Esophagus squamous epithelium (tissue), 5 donors: ENCODE results near the gene SPTLC3. TPM values are rescaled to one million over a fixed set of nuclear protein-coding genes. Genes with fewer than 3 reads are reported as not detected.

Experiments used
- DNase-seq: peaks from one replicate; lab custom pipeline; 2025; lab: John Stamatoyannopoulos, UW
- H3K27ac ChIP-seq, 4 donors: fragments of 200-600 bp; sonication (generic); one replicate each; pipeline ENCODE4 v1.5.1; 2016 to 2019; ENCODE audit warnings: mild to moderate bottlenecking in 1 of 4
- H3K27me3 ChIP-seq, 4 donors: fragments of 200-600 bp; sonication (generic); 1 replicate in 3 of 4; 2 replicates in 1 of 4; pipeline versions ENCODE4 v1.5.1 to v1.6.0; 2017 to 2021; ENCODE audit warnings: antibody characterized with exemption in 1 of 4
- H3K36me3 ChIP-seq, 3 donors: fragments of 200-600 bp; sonication (generic); one replicate each; pipeline ENCODE4 v1.5.1; 2016 to 2019
- H3K4me1 ChIP-seq, 3 donors: fragments of 200-600 bp; sonication (generic); one replicate each; pipeline ENCODE4 v1.5.1; 2017 to 2019
- H3K4me3 ChIP-seq, 4 donors: fragments of 200-600 bp; sonication (generic); 1 replicate in 3 of 4; 2 replicates in 1 of 4; pipeline ENCODE4 v1.5.1; 2016 to 2019; ENCODE audit warnings: mild to moderate bottlenecking in 2 of 4, moderate library complexity in 1 of 4
- H3K9me3 ChIP-seq, 3 donors: fragments of 200-600 bp; sonication (generic); one replicate each; pipeline ENCODE4 v1.5.1; 2016 to 2019
- POLR2A ChIP-seq, 4 donors: fragments of 450-650 bp; IDR thresholded peaks; one replicate each; pipeline ENCODE4 v1.6.1; 2017; ENCODE audit warnings: antibody characterized with exemption in 4 of 4, mild to moderate bottlenecking in 4 of 4, moderate library complexity in 3 of 4
- WGBS, 2 donors: methylation state at CpG; one replicate each; pipeline ENCODE4 v1.1.5; 2018; 5-methylcytosine and 5-hydroxymethylcytosine counted together
- intact Hi-C: fragments of 100-400 bp; cut with DNase I; formaldehyde crosslinking; loops from one replicate; pipeline ENCODE4 v1.15.0; 2022
- total RNA-seq, 4 donors: library from RNA; depleted of rRNA; stranded (reverse); fragments of >200 nt; gene quantifications; one replicate each; pipeline ENCODE4 v1.1.0, GENCODE V29; 2016
- TF ChIP-seq, protein P1 (sequence below), 6 experiments: fragments of 450-650 bp in 4 of 6; fragments of 200-600 bp in 2 of 6; sonication (generic) in 2 of 6; IDR thresholded peaks; one replicate each; pipeline ENCODE4 v1.5.1; 2016 to 2019; ENCODE audit warnings: antibody characterized with exemption in 6 of 6, mild to moderate bottlenecking in 4 of 6, moderate library complexity in 4 of 6
- donor health status: DM: yes; HTN: yes; CAD: no.

Gene SPTLC3
- total RNA-seq, 4 donors from 2014 or later, result 6.9 to 9.1 (median 7.3) TPM

DNA sequence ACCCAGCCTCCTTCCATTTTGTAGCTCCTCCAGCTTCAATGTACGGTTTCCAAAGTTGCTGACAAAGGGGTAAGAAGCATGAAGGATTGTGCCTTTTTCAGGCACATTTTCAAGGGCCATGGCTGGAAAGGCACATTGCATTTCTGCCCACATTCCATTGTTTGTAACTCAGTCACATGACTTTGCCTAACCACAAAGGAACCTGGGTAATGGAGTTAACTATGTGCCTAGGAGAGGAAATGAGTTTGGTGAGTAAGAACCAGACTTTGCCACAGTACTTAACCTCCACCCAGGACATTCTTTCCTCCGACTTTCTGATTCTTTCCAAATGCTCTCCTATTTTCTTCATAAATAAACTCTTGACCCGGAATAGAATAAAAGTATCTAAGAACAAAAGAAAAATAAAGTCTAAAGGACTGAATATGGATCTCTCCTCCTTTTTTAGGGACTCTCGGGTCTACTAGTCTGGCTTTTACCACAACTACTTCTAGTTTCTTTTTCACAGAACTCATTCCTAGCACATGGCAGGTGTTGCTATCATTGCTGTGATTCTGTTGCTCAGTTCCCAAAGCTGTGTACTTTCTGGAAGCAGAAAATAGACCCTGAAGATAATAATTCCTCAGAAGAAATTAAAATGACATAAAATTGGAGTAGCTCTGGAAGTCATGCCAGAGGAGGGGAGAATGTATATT lies 130.8 kb downstream of the SPTLC3 start:
- no peak overlapping the region for H3K27ac ChIP-seq
- no peaks in the 10 kb centered on the region for H3K9me3 ChIP-seq
- H3K36me3 ChIP-seq, result no peaks in the 10 kb centered on the region
- whole genome bisulfite sequencing, 2 donors, result 61 to 81% methylated on average over 4 of the region's 4 CpGs
- no peaks in the 10 kb centered on the region for H3K27me3 ChIP-seq
- H3K4me3 ChIP-seq, result no peak overlapping the region
- TF ChIP-seq, protein P1, sequence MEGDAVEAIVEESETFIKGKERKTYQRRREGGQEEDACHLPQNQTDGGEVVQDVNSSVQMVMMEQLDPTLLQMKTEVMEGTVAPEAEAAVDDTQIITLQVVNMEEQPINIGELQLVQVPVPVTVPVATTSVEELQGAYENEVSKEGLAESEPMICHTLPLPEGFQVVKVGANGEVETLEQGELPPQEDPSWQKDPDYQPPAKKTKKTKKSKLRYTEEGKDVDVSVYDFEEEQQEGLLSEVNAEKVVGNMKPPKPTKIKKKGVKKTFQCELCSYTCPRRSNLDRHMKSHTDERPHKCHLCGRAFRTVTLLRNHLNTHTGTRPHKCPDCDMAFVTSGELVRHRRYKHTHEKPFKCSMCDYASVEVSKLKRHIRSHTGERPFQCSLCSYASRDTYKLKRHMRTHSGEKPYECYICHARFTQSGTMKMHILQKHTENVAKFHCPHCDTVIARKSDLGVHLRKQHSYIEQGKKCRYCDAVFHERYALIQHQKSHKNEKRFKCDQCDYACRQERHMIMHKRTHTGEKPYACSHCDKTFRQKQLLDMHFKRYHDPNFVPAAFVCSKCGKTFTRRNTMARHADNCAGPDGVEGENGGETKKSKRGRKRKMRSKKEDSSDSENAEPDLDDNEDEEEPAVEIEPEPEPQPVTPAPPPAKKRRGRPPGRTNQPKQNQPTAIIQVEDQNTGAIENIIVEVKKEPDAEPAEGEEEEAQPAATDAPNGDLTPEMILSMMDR (IDR thresholded peaks at IDR 0.05), result no peak
- no peak for TF ChIP-seq POLR2A (IDR thresholded peaks at IDR 0.05)
- intact Hi-C loops, result no loop called here
- H3K4me1 ChIP-seq, result no peaks in the 10 kb centered on the region
- no peak for DNase-seq

DNA sequence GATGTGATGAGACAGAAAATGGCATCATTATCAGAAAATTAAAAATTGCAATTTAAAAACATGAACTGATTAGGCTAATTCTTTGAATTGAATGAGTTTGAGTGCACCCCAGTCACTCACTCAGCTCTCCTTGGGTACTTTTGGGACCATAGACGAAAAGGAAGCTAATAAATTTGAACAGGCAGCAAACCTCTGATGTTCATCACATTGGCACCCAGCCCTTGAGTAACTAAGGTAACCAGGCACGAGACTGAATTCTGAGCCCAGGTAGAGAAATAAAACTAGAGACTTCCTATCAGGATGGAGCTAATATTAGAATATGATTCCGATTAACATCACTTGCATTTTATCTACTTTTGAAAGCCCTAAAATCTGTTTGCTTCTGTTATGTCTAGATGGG lies 131.4 kb downstream of the SPTLC3 start:
- H3K27me3 ChIP-seq, result no peaks in the 10 kb centered on the region
- no peaks in the 10 kb centered on the region for H3K4me1 ChIP-seq
- 73 to 86% methylated on average over 3 of the region's 3 CpGs for WGBS, 2 donors
- H3K9me3 ChIP-seq, result no peaks in the 10 kb centered on the region
- no peak for DNase-seq
- H3K27ac ChIP-seq, result no peak overlapping the region
- intact Hi-C loops, result no loop called here
- H3K4me3 ChIP-seq, result no peak overlapping the region
- TF ChIP-seq POLR2A (IDR thresholded peaks at IDR 0.05), result no peak
- TF ChIP-seq, protein P1 (IDR thresholded peaks at IDR 0.05), result no peak
- H3K36me3 ChIP-seq, result no peaks in the 10 kb centered on the region

DNA sequence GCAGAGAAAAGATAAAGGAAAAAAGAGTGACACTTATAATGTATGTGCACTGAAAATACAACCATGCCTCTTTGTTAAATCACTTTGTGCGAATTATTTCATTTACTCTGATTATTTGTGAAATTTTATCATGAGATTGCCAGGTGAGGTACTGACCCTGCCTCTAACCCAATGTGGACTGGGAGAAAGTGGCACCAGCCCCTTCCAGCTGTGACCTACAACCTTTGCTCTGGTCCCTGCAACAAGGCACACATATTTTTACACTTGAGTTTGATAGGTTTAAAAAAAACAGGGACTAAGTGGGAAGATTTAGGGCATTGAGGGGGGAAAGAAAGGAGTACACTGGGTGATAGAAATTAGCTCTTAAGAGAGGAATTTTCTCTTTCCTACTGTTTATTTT lies 132.0 kb downstream of the SPTLC3 start:
- TF ChIP-seq, protein P1 (IDR thresholded peaks at IDR 0.05), result no peak
- TF ChIP-seq POLR2A (IDR thresholded peaks at IDR 0.05), result no peak
- no peak overlapping the region for H3K27ac ChIP-seq
- no peak for DNase-seq
- no peak overlapping the region for H3K4me3 ChIP-seq
- H3K9me3 ChIP-seq, result no peaks in the 10 kb centered on the region
- intact Hi-C loops, result no loop called here
- H3K4me1 ChIP-seq, result no peaks in the 10 kb centered on the region
- 83 to 90% methylated on average over 1 of the region's 1 CpG for WGBS, 2 donors
- H3K27me3 ChIP-seq, result no peaks in the 10 kb centered on the region
- H3K36me3 ChIP-seq, result no peaks in the 10 kb centered on the region

DNA sequence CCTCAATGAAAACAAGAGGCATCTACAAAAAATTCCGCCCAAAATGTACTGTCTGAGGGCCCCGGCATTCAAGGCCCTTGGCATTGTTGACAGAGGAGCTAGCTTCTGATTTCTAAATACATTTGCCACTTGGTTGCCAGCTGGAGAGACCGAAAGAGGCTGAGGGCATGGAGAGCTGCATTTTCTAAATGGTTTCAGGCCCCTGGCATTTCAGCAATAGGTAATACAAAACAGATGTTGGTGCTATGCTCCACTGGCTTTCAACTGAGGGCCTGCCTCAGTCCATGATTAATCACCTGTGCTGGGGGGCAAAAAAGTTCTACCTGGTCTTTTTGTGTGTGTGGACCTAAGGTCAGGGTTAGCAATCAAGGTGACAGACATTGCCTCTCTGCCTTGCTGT lies 132.8 kb downstream of the SPTLC3 start:
- no peaks in the 10 kb centered on the region for H3K9me3 ChIP-seq
- no peak overlapping the region for H3K27ac ChIP-seq
- 42 to 59% methylated on average over 3 of the region's 3 CpGs for WGBS, 2 donors
- no peaks in the 10 kb centered on the region for H3K27me3 ChIP-seq
- TF ChIP-seq, protein P1 (IDR thresholded peaks at IDR 0.05), result no peak
- no peak for TF ChIP-seq POLR2A (IDR thresholded peaks at IDR 0.05)
- no peaks in the 10 kb centered on the region for H3K36me3 ChIP-seq
- DNase-seq, result no peak
- no peak overlapping the region for H3K4me3 ChIP-seq
- H3K4me1 ChIP-seq, result peaks cover 0 to under 1% (median 0%) of the 10 kb centered on the region in 3 donors
- intact Hi-C loops, result no loop called here

DNA sequence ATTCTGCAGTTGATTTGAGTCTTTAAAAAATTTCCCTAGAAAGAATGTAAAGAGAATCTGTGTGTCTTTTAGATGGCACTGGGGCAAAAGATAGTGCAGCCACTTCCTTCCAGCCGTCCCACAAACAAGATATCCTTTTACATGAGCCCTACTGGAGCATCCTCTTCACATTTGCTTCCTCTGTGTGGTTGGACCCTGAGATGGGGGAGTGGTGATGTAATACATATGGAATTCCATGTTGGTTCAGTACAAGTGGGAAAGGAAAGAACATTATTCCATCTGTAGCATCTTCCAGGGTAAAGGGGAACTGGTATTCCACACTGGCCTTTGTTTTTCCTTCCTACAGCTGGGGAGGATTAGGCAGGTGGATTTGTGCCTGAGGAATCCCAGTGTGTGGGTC lies 133.4 kb downstream of the SPTLC3 start:
- no peak for DNase-seq
- 65 to 90% methylated on average over 1 of the region's 1 CpG for WGBS, 2 donors
- Histone ChIP-seq H3K4me1 (peaks cover 0 to 5% (median 0%) of the 10 kb centered on the region in 3 donors), H3K9me3 (no peaks in the 10 kb centered on the region), H3K27ac (no peak overlapping the region), H3K4me3 (no peak overlapping the region), H3K27me3 (no peaks in the 10 kb centered on the region), H3K36me3 (no peaks in the 10 kb centered on the region)
- no peak for TF ChIP-seq POLR2A (IDR thresholded peaks at IDR 0.05)
- TF ChIP-seq, protein P1 (IDR thresholded peaks at IDR 0.05), result no peak
- intact Hi-C loops, result no loop called here
